Mucosa of descending colon (tissue), 3 donors: Measurements from ENCODE around the gene TTC33. TPM values are rescaled to one million over a fixed set of nuclear protein-coding genes. Genes with fewer than 3 reads are reported as not detected.
A peak's percentile ranks its signal among the peaks of the same experiment; 100 is the strongest.

ENCODE experiments used
- ATAC-seq: fragments of 200-7000 bp; cut with Tn5 transposase; one replicate; pipeline ENCODE4 v1.9.1; 2020; ENCODE audit warnings: mild to moderate bottlenecking, moderate library complexity
- DNase-seq, 3 donors: peaks; one replicate each; pipeline ENCODE4 v3.0.0-alpha.2; 2020
- H3K36me3 ChIP-seq: fragments of 200-600 bp; one replicate; pipeline ENCODE4 v1.8.0; 2021; ENCODE audit warnings: low read depth, mild to moderate bottlenecking
- H3K4me1 ChIP-seq: fragments of 200-600 bp; one replicate; pipeline ENCODE4 v1.8.0; 2021; ENCODE audit warnings: low read depth, mild to moderate bottlenecking
- H3K4me3 ChIP-seq: fragments of 200-600 bp; one replicate; pipeline ENCODE4 v1.8.0; 2021; ENCODE audit warnings: mild to moderate bottlenecking
- H3K9me3 ChIP-seq: fragments of 200-600 bp; one replicate; pipeline ENCODE4 v1.8.0; 2021; ENCODE audit warnings: mild to moderate bottlenecking
- intact Hi-C, 2 donors: fragments of 100-400 bp; cut with DNase I in 1 of 2; cut with micrococcal nuclease in 1 of 2; formaldehyde crosslinking; loops; one replicate each; pipeline versions ENCODE4 v1.11.0 to v1.11.1; 2022; cut with DNase I, micrococcal nuclease
- total RNA-seq, 3 donors: library from RNA; stranded (reverse); fragmentation: NEBNext Ultra II Directional in 2 of 3; extraction: Animal tissue kit (Norgen Biotek cat#: 25700) in 2 of 3; gene quantifications; one replicate each; pipeline versions ENCODE4 v1.2.1 to v1.2.4, GENCODE V29; 2021 to 2023
- TF ChIP-seq, protein P1 (sequence below): fragments of 200-600 bp; IDR thresholded peaks from one replicate; pipeline ENCODE4 v1.8.0; 2022; ENCODE audit warnings: antibody characterized with exemption, mild to moderate bottlenecking
- donor health status: DM: no; HTN: no; CAD: no; lungs with moderate emphysema.
- donor health status: DM: no; HTN: no; CAD: no.
- donor health status: DM: no; HTN: yes; CAD: no.

TTC33 gene
- total RNA-seq, 3 donors from 2014 or later = 15.1 to 22.6 (median 17.2) TPM

DNA sequence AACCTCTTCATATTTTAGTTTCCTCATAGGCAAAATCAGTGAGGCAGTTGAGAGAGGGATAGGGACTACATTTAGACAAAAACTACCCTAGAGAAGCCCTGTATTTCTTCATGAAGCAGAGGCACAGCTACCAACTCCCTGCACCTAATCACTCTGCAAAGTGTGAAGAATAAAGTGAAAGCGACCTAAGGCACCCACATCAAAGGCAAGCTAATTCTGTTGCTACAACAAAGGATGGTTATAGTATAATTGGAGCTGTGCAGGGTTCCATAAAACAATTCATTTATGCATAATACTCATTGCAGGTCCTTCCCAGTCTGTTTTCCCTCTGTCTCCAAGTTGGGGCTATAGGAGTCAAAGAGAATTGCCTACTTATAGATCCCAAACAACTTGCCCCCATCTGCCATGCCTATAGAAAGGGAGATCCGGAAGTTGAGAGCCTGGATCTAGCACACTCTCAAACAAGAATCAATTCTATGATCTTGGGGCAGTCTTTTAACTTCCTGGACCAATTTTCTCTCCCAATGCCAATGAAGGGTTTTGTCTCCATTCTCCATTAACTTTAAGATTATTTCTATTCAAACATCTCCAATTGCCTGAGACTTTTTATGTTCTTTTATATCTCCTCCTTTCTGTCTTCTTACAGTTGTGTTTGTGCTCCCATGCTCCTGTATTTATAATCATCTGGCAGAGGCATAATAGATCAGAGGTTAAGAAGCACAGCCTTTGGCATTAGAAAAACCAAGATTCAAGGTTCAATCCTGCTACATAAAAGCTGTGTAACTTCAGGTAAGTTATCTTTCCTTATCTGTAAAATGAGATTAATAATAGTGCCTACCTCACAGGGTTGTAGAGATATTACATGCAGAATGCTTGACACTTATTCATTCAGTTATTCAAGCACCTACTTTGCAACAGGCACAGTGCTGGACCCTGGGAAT, 132.0 kb downstream of the TTC33 start:
- no peaks in the 10 kb centered on the region for H3K4me1 ChIP-seq
- H3K4me3 ChIP-seq = no peak overlapping the region
- intact Hi-C loops = no loop called here
- H3K36me3 ChIP-seq = no peaks in the 10 kb centered on the region
- DNase-seq (peak in 1 of 3 donors; percentile 51), ATAC-seq (peak; percentile 93)
- no peaks in the 10 kb centered on the region for H3K9me3 ChIP-seq
- TF ChIP-seq, protein P1, sequence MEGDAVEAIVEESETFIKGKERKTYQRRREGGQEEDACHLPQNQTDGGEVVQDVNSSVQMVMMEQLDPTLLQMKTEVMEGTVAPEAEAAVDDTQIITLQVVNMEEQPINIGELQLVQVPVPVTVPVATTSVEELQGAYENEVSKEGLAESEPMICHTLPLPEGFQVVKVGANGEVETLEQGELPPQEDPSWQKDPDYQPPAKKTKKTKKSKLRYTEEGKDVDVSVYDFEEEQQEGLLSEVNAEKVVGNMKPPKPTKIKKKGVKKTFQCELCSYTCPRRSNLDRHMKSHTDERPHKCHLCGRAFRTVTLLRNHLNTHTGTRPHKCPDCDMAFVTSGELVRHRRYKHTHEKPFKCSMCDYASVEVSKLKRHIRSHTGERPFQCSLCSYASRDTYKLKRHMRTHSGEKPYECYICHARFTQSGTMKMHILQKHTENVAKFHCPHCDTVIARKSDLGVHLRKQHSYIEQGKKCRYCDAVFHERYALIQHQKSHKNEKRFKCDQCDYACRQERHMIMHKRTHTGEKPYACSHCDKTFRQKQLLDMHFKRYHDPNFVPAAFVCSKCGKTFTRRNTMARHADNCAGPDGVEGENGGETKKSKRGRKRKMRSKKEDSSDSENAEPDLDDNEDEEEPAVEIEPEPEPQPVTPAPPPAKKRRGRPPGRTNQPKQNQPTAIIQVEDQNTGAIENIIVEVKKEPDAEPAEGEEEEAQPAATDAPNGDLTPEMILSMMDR = no peak

DNA sequence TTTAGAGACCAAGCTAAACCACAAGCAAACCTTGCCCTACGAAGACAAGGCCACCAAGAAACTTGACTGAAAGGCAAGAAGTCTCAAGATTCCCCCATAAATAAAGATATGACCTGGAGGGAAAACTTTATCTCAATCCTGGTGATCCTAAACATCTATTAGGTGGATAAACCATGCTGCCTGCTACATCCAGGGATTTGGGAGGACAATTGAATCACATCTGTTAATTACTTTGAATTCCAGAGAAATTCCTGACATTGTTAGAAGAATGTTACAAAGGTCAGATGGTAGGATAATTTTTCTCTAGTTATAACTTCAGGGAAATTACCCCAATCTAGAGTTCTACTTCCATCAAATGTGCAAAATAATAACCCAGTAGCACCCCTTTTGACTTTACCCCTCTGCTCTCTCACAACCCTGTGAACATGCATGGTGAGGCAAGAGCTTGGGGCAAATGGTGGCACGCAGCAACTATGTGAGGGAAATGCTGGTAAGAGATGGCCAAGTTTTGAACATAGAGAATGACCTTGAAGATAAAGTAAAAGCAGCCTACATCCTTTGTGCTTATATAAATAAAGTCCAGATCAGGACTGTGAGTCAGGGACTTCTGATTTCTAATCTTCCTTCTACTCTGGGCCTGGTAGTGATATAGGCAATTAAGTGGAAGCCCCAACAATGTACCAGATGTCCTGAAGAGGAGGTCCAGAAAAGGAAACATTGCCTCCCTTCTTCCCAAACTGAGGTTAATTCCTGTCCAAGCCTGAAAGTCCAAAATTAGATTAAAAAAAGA, 133.1 kb downstream of the TTC33 start:
- no peaks in the 10 kb centered on the region for H3K36me3 ChIP-seq
- TF ChIP-seq, protein P1 = no peak
- intact Hi-C loops = no loop called here

DNA sequence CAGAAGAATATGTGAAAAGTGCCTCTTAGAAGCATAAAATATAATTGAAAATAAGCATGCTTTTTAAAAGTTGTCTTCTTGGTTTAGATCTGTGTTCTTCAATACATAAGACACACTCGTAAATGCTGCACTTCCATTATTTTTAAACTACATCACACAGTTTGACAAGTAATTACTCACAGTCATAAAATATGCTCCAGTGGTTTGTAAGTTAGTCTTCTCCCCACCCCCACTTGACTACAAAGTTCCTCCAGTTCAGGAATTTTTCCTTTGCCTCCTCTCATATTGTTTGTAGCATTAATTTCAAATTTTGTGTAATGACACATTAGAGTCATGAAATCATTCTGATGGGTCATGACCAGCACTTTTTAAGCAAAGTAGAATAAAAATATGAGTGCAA, 136.3 kb downstream of the TTC33 start:
- H3K4me3 ChIP-seq = no peak overlapping the region
- H3K9me3 ChIP-seq = no peaks in the 10 kb centered on the region
- ATAC-seq (no peak), DNase-seq (no peak)
- TF ChIP-seq, protein P1 = no peak
- H3K4me1 ChIP-seq = no peaks in the 10 kb centered on the region
- H3K36me3 ChIP-seq = no peaks in the 10 kb centered on the region
- intact Hi-C loops = no loop called here

More for the DNA sequence above, 133.1 kb downstream of the TTC33 start:
- Histone ChIP-seq H3K9me3 (no peaks in the 10 kb centered on the region), H3K4me3 (no peak overlapping the region), H3K4me1 (no peaks in the 10 kb centered on the region)
- ATAC-seq = no peak
- no peak for DNase-seq

DNA sequence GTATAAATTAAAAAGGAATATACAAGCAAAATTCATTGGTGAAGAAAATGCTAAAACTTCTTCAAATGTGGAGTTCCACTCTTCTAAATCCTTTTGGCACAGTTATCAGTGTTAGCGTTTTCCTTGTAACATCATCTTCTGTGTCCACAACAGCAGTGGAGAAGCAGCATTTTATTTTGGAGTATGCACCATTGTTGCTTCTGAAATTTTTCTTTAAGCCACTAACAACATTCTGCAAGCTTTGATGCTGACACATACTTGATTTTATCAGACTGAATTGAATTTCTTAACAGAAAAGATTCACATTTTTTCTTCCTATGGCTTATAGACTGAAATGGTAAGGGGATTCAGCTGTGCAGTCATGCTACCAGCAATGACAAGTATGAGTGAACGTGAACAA, 136.8 kb downstream of the TTC33 start:
- Histone ChIP-seq H3K36me3 (no peaks in the 10 kb centered on the region), H3K4me1 (no peaks in the 10 kb centered on the region), H3K4me3 (no peak overlapping the region), H3K9me3 (no peaks in the 10 kb centered on the region)
- intact Hi-C loops = no loop called here
- DNase-seq (no peak), ATAC-seq (no peak)
- TF ChIP-seq, protein P1 = no peak

DNA sequence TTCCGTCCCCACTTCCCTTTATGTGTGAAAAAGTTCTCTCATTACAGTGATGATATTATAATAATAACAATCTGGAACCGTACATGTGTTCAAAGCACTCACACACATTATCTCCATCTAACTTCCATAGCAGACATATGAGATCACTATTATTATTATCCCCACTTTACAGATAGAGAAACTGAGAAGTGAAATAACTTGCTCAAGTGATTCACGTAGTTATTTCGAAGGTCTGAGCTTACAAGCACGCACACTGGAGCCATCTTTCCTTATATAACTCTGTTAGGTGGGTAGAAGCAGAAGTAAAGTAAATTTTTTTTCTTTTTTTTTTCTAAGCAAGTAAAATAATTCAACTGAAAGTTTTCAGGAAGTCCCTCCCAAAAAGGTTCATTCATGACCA, 139.0 kb downstream of the TTC33 start:
- ATAC-seq = no peak
- Histone ChIP-seq H3K4me1 (no peaks in the 10 kb centered on the region), H3K9me3 (no peaks in the 10 kb centered on the region), H3K36me3 (no peaks in the 10 kb centered on the region), H3K4me3 (no peak overlapping the region)
- TF ChIP-seq, protein P1 = no peak
- DNase-seq = no peak
- intact Hi-C loops = no loop called here
